Measurements from ENCODE around the gene ZNF586. TPM values are rescaled to one million over a fixed set of nuclear protein-coding genes. Genes with fewer than 3 reads are reported as not detected.
"Not testable (repeated sequence)": the region's sequence is repeated elsewhere in the genome, so short reads cannot be mapped to it uniquely, and the experiment has no call there.

Gene ZNF586
- 10.7 and 18.2 TPM in 2 replicates for total RNA-seq (2014; rRNA removed; shearing (Covaris generic))

- Histone ChIP-seq H3K27ac (peak within 1 kb of the TSS; percentile 13; the same call in 1 of the 2 replicates), H3K4me1 (replicated peaks) (peaks cover 6% of the 10 kb centered on the region), H3K36me3 (peaks cover 41% of the 10 kb centered on the region), H3K27me3 (replicated peaks) (no peaks in the 10 kb centered on the region), H3K4me3 (peak within 1 kb of the TSS; percentile 66), H3K9me3 (replicated peaks) (peaks cover 5% of the 10 kb centered on the region)
- peak; percentile 61 to 89 for DNase-seq (ENCODE audit: low read depth in 1 of 2, low spot score in 2 of 2)
Measured at GRCh38 chr19:57769345-57770131, at the start of gene ZNF586. Gene ZNF586 (plus strand): TSS chr19:57769676. CDS start chr19:57769843, 167 bp downstream.

DNA sequence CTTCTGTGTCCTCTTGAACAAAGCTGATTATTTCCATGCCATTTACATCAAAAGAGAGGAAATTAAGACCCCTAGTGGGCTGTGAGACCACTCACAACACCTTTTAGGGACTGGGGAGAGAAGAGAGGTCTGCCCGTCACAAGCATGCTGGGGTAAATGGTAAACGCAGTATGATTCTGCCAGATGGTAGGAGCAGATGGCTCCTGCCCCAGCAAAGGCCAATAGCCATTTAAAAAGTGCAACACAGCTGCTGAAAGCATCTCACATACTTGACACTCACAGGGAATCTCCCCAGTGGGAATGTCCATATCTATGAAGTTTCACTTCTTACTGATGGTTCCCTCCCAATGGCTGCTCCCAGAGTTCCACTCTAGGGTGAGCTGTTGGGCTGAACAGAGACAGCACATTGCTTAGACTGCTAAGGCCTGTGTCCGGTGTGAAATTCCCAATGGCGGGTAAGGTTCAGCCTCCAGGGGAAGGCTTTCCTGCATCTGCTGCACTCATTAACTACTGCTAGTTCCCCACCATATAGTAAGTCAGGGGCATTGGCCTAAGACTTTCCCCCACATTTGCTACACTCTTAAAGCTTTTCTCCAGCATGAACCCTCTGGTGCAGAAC lies 49.5 kb upstream of the ZNF586 start:
- peak in 1 of 2 experiments; percentile 11 for DNase-seq (ENCODE audit: low read depth in 1 of 2, low spot score in 2 of 2)
- Histone ChIP-seq H3K27ac (no peak overlapping the region), H3K27me3 (replicated peaks) (no peaks in the 10 kb centered on the region), H3K36me3 (peaks cover 33% of the 10 kb centered on the region), H3K4me3 (no peak overlapping the region), H3K4me1 (replicated peaks) (no peaks in the 10 kb centered on the region), H3K9me3 (replicated peaks) (peaks cover 26% of the 10 kb centered on the region)

- peaks cover 28% of the 10 kb centered on the region for H3K9me3 ChIP-seq (replicated peaks)
- peaks cover 33% of the 10 kb centered on the region for H3K36me3 ChIP-seq
- H3K27me3 ChIP-seq (replicated peaks), result no peaks in the 10 kb centered on the region
- no peaks in the 10 kb centered on the region for H3K4me1 ChIP-seq (replicated peaks)
- H3K27ac ChIP-seq, result no peak overlapping the region
- DNase-seq (ENCODE audit: low read depth in 1 of 2, low spot score in 2 of 2), result peak in 1 of 2 experiments; percentile 13
- H3K4me3 ChIP-seq, result no peak overlapping the region
Measured at GRCh38 chr19:57720878-57721277, 48.6 kb upstream of the ZNF586 start.

DNA sequence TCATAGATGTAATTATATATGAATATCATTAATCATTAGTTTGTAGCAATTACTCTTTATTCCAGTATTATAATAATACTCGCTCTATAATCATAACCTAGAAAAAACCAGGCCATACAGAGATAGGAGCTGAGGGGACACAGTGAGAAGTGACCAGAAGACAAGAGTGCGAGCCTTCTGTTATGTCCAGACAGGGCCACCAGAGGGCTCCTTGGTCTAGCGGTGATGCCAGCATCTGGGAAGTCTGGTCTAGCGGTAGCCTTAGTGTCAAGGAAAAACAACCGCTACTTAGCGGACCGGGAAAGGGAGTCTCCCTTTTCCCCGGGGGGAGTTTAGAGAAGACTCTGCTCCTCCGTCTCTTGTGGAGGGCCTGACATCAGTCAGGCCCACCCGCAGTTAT lies 31.2 kb upstream of the ZNF586 start:
- H3K36me3 ChIP-seq; H3K27me3 ChIP-seq (replicated peaks); H3K4me1 ChIP-seq (replicated peaks); H3K27ac ChIP-seq; H3K4me3 ChIP-seq; H3K9me3 ChIP-seq (replicated peaks): not testable (repeated sequence)
- peak in 1 of 2 experiments; percentile 13 for DNase-seq (ENCODE audit: low read depth in 1 of 2, low spot score in 2 of 2)

GRCh38 chr19:57738770-57739169 lies 30.7 kb upstream of the ZNF586 start:
- H3K4me3 ChIP-seq; DNase-seq (ENCODE audit: low read depth in 1 of 2, low spot score in 2 of 2); H3K4me1 ChIP-seq (replicated peaks): not testable (repeated sequence)

GRCh38 chr19:57746580-57747471 lies 22.6 kb upstream of the ZNF586 start, which contains the start of gene ZNF776:
Gene ZNF776 (plus strand): TSS chr19:57746815. CDS start chr19:57747059, 244 bp downstream.
- peaks cover 7% of the 10 kb centered on the region; the same call in 1 of the 2 replicates for H3K4me1 ChIP-seq (replicated peaks)
- H3K27me3 ChIP-seq (replicated peaks), result no peaks in the 10 kb centered on the region
- peaks cover 22% of the 10 kb centered on the region; the same call in 1 of the 2 replicates for H3K9me3 ChIP-seq (replicated peaks)
- peak within 1 kb of the TSS; percentile 30; the same call in 1 of the 2 replicates for H3K27ac ChIP-seq
- peak; percentile 76 to 78 for DNase-seq (ENCODE audit: low read depth in 1 of 2, low spot score in 2 of 2)
- peak within 1 kb of the TSS; percentile 73 for H3K4me3 ChIP-seq
- H3K36me3 ChIP-seq, result peaks cover 44% of the 10 kb centered on the region

More at GRCh38 chr19:57738770-57739169, 30.7 kb upstream of the ZNF586 start:
- not testable (repeated sequence) for H3K36me3 ChIP-seq; H3K27me3 ChIP-seq (replicated peaks); H3K9me3 ChIP-seq (replicated peaks); H3K27ac ChIP-seq

- Histone ChIP-seq H3K4me1 (replicated peaks) (peaks cover 7% of the 10 kb centered on the region; the same call in 1 of the 2 replicates), H3K4me3 (peak overlapping the region; percentile 73), H3K36me3 (peaks cover 50% of the 10 kb centered on the region), H3K27me3 (replicated peaks) (no peaks in the 10 kb centered on the region), H3K9me3 (replicated peaks) (peaks cover 22% of the 10 kb centered on the region), H3K27ac (no peak overlapping the region)
- no peak for DNase-seq (ENCODE audit: low read depth in 1 of 2, low spot score in 2 of 2)
Measured at GRCh38 chr19:57747472-57747807, 22.0 kb upstream of the ZNF586 start.

DNA sequence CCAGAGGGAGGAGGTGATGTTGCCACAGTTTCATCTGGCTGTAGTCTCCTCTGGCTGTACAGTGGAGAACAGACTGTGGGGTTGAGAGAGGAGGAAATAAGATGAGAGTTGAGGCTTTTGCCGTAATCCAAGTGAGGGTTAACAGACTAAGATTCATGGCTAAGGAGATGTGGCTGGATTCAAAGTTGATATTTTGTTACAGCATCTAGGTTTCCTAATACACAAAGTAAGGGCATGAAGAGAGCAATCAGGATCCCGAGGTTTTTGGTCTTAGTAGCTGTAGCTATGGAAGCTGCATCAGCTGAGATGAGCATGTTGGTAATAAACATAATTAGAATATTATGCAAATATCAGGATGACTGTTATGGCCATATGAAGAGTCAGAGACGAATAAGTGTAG lies 21.4 kb upstream of the ZNF586 start:
- Histone ChIP-seq H3K4me3 (0 out of 2 replicates have a peak overlapping the region, but pooled peaks have one; percentile 5), H3K4me1 (replicated peaks) (peaks cover 7% of the 10 kb centered on the region; the same call in 1 of the 2 replicates), H3K36me3 (peaks cover 56% of the 10 kb centered on the region), H3K27ac (no peak overlapping the region), H3K9me3 (replicated peaks) (peaks cover 22% of the 10 kb centered on the region), H3K27me3 (replicated peaks) (no peaks in the 10 kb centered on the region)
- DNase-seq (ENCODE audit: low read depth in 1 of 2, low spot score in 2 of 2), result no peak

DNA sequence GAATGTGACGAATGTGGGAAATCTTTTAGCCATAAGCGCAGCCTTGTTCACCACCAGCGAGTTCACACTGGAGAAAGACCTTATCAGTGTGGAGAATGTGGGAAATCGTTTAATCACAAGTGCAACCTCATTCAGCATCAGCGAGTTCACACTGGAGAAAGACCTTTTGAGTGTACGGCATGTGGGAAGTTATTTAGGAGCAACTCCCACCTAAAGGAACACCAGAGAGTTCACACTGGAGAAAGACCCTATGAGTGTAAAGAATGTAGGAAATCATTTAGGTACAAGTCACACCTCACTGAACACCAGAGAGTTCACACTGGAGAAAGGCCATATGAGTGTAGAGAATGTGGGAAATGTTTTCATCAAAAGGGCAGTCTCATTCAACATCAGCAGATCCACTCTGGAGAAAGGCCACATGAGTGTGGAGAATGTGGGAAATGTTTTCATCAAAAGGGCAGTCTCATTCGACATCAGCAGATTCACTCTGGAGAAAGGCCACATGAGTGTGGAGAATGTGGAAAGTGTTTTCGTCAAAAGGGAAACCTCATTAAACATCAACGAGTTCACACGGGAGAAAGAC lies 15.3 kb upstream of the ZNF586 start:
- H3K36me3 ChIP-seq, result peaks cover 97% of the 10 kb centered on the region
- H3K4me1 ChIP-seq (replicated peaks), result no peaks in the 10 kb centered on the region
- no peaks in the 10 kb centered on the region for H3K27me3 ChIP-seq (replicated peaks)
- H3K4me3 ChIP-seq, result no peak overlapping the region
- no peak overlapping the region for H3K27ac ChIP-seq
- peaks cover 23% of the 10 kb centered on the region for H3K9me3 ChIP-seq (replicated peaks)
- no peak for DNase-seq (ENCODE audit: low read depth in 1 of 2, low spot score in 2 of 2)

DNA sequence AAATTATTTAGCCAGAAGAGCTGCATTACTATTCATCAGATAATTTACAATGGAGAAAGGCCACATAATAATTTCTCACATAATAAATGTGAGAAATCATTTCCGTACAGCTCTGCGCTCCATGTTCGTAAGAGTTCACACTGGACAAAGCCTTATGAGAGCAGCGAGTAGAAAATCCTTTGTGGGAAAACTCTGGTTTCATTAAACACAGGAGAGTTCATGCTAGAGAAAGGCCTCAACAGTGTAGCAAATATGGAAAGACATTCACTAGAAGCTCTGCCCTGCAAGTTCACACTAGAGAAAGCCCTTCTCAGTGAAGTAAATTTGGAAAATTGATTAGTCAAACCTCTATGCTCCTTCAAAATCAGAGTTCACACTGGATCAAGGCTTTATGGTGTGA lies 14.4 kb upstream of the ZNF586 start:
- no peaks in the 10 kb centered on the region for H3K27me3 ChIP-seq (replicated peaks)
- H3K9me3 ChIP-seq (replicated peaks), result peaks cover 15% of the 10 kb centered on the region
- H3K4me3 ChIP-seq, result no peak overlapping the region
- H3K36me3 ChIP-seq, result peaks cover 95% of the 10 kb centered on the region
- no peak for DNase-seq (ENCODE audit: low read depth in 1 of 2, low spot score in 2 of 2)
- H3K27ac ChIP-seq, result no peak overlapping the region
- H3K4me1 ChIP-seq (replicated peaks), result no peaks in the 10 kb centered on the region

GRCh38 chr19:57757941-57758340 lies 11.5 kb upstream of the ZNF586 start:
- Histone ChIP-seq H3K27me3 (replicated peaks) (no peaks in the 10 kb centered on the region), H3K36me3 (peaks cover 81% of the 10 kb centered on the region), H3K4me1 (replicated peaks) (no peaks in the 10 kb centered on the region), H3K4me3 (no peak overlapping the region), H3K27ac (no peak overlapping the region), H3K9me3 (replicated peaks) (peaks cover 11% of the 10 kb centered on the region)
- DNase-seq (ENCODE audit: low read depth in 1 of 2, low spot score in 2 of 2), result no peak

DNA sequence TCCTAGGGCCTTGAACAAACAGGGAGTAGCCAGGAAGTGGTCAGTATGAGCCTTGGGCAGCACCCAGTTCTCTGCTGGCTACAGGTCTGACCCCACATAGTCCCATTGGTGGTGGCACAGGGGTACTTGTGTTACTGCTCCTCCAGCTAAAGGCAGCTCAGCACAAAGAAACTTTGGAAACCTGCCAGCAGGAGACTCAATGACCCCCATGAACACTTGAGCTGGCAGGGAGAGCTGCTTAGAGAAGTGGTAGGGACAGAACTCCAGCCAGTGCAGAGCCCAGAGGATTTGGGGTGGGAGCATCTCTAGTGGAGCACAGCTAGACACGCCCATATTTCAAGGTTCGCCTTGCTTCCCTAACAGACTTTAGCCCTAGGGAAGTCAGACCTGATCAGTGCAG lies 10.4 kb upstream of the ZNF586 start:
- Histone ChIP-seq H3K27me3 (replicated peaks) (no peaks in the 10 kb centered on the region), H3K36me3 (peaks cover 75% of the 10 kb centered on the region), H3K4me1 (replicated peaks) (no peaks in the 10 kb centered on the region), H3K4me3 (no peak overlapping the region), H3K9me3 (replicated peaks) (peaks cover 5% of the 10 kb centered on the region), H3K27ac (no peak overlapping the region)
- no peak for DNase-seq (ENCODE audit: low read depth in 1 of 2, low spot score in 2 of 2)

DNA sequence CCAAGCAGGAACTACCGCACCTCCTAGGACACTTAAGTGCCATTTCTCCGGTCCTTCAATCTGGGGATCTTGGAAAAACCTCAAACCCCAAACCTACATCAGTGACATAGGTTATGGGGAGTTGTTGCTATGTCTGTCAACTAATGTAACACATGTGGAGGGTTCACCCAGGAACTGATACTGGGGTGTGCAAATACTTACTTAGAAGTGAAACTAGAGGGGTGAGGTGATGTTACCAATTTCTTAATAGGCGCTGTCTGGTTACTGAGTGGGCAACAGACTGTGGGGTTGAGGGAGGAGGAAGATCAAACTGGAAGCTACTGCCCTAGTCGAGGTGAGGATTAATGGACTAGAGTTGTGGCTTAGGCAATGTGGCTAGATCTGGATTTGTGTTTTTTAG lies 1.9 kb downstream of the ZNF586 start:
- Histone ChIP-seq H3K4me3 (no peak overlapping the region), H3K9me3 (replicated peaks) (peaks cover 9% of the 10 kb centered on the region), H3K27ac (no peak overlapping the region), H3K27me3 (replicated peaks) (no peaks in the 10 kb centered on the region), H3K36me3 (peaks cover 56% of the 10 kb centered on the region), H3K4me1 (replicated peaks) (peaks cover 6% of the 10 kb centered on the region)
- no peak for DNase-seq (ENCODE audit: low read depth in 1 of 2, low spot score in 2 of 2)
